WTC11 (cell line): ENCODE results near the gene ZNF43. TPM values are rescaled to one million over a fixed set of nuclear protein-coding genes. Genes with fewer than 3 reads are reported as not detected.
"Not testable (repeated sequence)": the region's sequence is repeated elsewhere in the genome, so short reads cannot be mapped to it uniquely, and the experiment has no call there.

Experiments
- ATAC-seq: fragments of 200-7000 bp; cut with Tn5 transposase; 2 replicates; pipeline ENCODE4 v1.10.0; 2021; ENCODE audit warnings: mild to moderate bottlenecking, moderate library complexity
- CTCF ChIA-PET: fragments of 300-600 bp; sonication (Branson Sonifier 250); formaldehyde crosslinking; loops from one replicate; lab custom pipeline; 2021; ENCODE audit warnings: antibody characterized with exemption; lab: Charles Lee
- POLR2A ChIA-PET: fragments of 350-600 bp; sonication (Branson Sonifier 250); formaldehyde crosslinking; loops from one replicate; lab custom pipeline; 2021; ENCODE audit warnings: antibody characterized with exemption; lab: Charles Lee
- DNase-seq: peaks from one replicate; pipeline ENCODE4 v3.0.0; 2021; ENCODE audit warnings: low spot score
- H3K27ac Mint-ChIP-seq: 2 replicates; pipeline ENCODE4 v1.8.0; 2021; ENCODE audit warnings: mixed read lengths
- H3K27me3 Mint-ChIP-seq: 2 replicates; pipeline ENCODE4 v1.8.0; 2021; ENCODE audit warnings: low read depth, mild to moderate bottlenecking, moderate library complexity, mixed read lengths
- H3K36me3 Mint-ChIP-seq: 2 replicates; pipeline ENCODE4 v1.8.0; 2021; ENCODE audit warnings: mixed read lengths
- H3K4me1 Mint-ChIP-seq: 2 replicates; pipeline ENCODE4 v1.8.0; 2022; ENCODE audit warnings: mixed read lengths
- H3K4me3 Mint-ChIP-seq: 2 replicates; pipeline ENCODE4 v1.8.0; 2021; ENCODE audit warnings: mild to moderate bottlenecking, moderate library complexity, mixed read lengths
- H3K9me3 Mint-ChIP-seq: 2 replicates; pipeline ENCODE4 v1.8.0; 2021; ENCODE audit warnings: mixed read lengths
- ATF1 ChIP-seq: sonication (generic); formaldehyde crosslinking; IDR thresholded peaks from 2 replicates; pipeline ENCODE4 v1.8.1; 2023; ENCODE audit warnings: mild to moderate bottlenecking, moderate library complexity, missing genetic modification reagents
- GABPB1 ChIP-seq: sonication (generic); formaldehyde crosslinking; IDR thresholded peaks from 2 replicates; pipeline ENCODE4 v1.8.1; 2023; ENCODE audit warnings: mild to moderate bottlenecking, missing genetic modification reagents
- PRRX2 ChIP-seq: fragments of 250-450 bp; sonication (Bioruptor Pico); IDR thresholded peaks from 2 replicates; pipeline ENCODE4 v1.8.0; 2021; ENCODE audit warnings: mild to moderate bottlenecking
- TEAD1 ChIP-seq: sonication (generic); formaldehyde crosslinking; IDR thresholded peaks from 2 replicates; pipeline ENCODE4 v1.8.0; 2022; ENCODE audit warnings: mild to moderate bottlenecking, missing genetic modification reagents
- total RNA-seq: library from RNA; stranded (reverse); gene quantifications from 3 replicates; pipeline ENCODE4 v1.2.3, GENCODE V29; 2021
- TF ChIP-seq, protein P1 (sequence below): sonication (generic); formaldehyde crosslinking; IDR thresholded peaks from 2 replicates; pipeline ENCODE4 v1.8.0; 2022; ENCODE audit warnings: missing genetic modification reagents
- TF ChIP-seq, protein P2 (sequence below): fragments of 200-600 bp; IDR thresholded peaks from 2 replicates; pipeline ENCODE4 v1.8.0; 2022; ENCODE audit warnings: antibody characterized with exemption
- TF ChIP-seq, protein P3 (sequence below): sonication (generic); formaldehyde crosslinking; IDR thresholded peaks from 2 replicates; pipeline ENCODE4 v1.8.0; 2023; ENCODE audit warnings: mild to moderate bottlenecking, missing genetic modification reagents
- TF ChIP-seq, protein P4 (sequence below): fragments of 250-450 bp; sonication (Bioruptor Pico); IDR thresholded peaks from 2 replicates; pipeline ENCODE4 v2.1.2; 2022; ENCODE audit warnings: mild to moderate bottlenecking, moderate library complexity
- TF ChIP-seq, protein P5 (sequence below): sonication (generic); formaldehyde crosslinking; IDR thresholded peaks from 2 replicates; pipeline ENCODE4 v1.8.0; 2023; ENCODE audit warnings: missing genetic modification reagents, mild to moderate bottlenecking, borderline replicate concordance
- TF ChIP-seq, protein P6 (sequence below): sonication (generic); formaldehyde crosslinking; IDR thresholded peaks from 2 replicates; pipeline ENCODE4 v1.8.0; 2022; ENCODE audit warnings: mild to moderate bottlenecking, missing genetic modification reagents
- TF ChIP-seq, protein P7 (sequence below): sonication (generic); formaldehyde crosslinking; IDR thresholded peaks from 2 replicates; pipeline ENCODE4 v1.8.1; 2023; ENCODE audit warnings: mild to moderate bottlenecking, missing genetic modification reagents, borderline replicate concordance

ZNF43 gene
- total RNA-seq, 1 experiment from 2014 or later = 55.2 TPM

DNA sequence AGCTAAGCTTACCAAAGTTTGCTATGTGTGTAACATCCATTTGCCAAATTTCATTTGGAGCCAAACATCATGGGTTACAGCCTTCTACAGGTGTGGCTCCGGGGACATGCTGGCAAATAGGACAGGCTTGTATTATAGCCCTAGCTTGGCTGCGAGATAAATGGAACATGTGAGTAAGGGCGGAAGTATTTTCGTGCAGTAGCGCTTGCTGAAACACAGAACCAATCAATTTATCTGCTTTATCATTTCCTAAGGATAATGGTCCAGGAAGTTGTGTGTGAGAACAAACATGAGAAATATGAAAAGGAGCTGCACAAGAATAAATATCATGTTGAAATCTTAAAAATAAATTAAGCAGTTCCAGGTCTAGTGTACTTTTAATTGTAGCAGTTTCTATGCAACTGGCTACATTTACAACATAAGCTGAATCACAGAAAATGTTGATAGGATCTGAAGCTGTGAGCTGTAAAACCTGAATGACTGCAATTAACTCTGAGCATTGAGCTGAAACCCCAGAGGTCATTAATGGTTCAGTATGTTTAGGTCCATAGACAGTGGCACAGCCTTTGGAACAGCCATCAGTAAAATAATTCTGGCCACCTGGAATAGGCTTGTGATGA lies 46.4 kb downstream of the ZNF43 start:
- no peak overlapping the region for H3K4me3 Mint-ChIP-seq
- CTCF ChIA-PET = no interaction called here
- peaks cover 48% of the 10 kb centered on the region for H3K36me3 Mint-ChIP-seq
- ATAC-seq (no peak), DNase-seq (no peak)
- POLR2A ChIA-PET = no interaction called here
- no peak overlapping the region for H3K27ac Mint-ChIP-seq
- H3K4me1 Mint-ChIP-seq = no peaks in the 10 kb centered on the region
- peaks cover 81% of the 10 kb centered on the region for H3K9me3 Mint-ChIP-seq
- H3K27me3 Mint-ChIP-seq = peaks cover 6% of the 10 kb centered on the region
- TF ChIP-seq, protein P1, sequence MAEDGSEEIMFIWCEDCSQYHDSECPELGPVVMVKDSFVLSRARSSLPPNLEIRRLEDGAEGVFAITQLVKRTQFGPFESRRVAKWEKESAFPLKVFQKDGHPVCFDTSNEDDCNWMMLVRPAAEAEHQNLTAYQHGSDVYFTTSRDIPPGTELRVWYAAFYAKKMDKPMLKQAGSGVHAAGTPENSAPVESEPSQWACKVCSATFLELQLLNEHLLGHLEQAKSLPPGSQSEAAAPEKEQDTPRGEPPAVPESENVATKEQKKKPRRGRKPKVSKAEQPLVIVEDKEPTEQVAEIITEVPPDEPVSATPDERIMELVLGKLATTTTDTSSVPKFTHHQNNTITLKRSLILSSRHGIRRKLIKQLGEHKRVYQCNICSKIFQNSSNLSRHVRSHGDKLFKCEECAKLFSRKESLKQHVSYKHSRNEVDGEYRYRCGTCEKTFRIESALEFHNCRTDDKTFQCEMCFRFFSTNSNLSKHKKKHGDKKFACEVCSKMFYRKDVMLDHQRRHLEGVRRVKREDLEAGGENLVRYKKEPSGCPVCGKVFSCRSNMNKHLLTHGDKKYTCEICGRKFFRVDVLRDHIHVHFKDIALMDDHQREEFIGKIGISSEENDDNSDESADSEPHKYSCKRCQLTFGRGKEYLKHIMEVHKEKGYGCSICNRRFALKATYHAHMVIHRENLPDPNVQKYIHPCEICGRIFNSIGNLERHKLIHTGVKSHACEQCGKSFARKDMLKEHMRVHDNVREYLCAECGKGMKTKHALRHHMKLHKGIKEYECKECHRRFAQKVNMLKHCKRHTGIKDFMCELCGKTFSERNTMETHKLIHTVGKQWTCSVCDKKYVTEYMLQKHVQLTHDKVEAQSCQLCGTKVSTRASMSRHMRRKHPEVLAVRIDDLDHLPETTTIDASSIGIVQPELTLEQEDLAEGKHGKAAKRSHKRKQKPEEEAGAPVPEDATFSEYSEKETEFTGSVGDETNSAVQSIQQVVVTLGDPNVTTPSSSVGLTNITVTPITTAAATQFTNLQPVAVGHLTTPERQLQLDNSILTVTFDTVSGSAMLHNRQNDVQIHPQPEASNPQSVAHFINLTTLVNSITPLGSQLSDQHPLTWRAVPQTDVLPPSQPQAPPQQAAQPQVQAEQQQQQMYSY (CRISPR knock-in tag) = no peak
- TF ChIP-seq ATF1 (no peak), TEAD1 (CRISPR knock-in tag) (no peak), GABPB1 (no peak)
- TF ChIP-seq, protein P2, sequence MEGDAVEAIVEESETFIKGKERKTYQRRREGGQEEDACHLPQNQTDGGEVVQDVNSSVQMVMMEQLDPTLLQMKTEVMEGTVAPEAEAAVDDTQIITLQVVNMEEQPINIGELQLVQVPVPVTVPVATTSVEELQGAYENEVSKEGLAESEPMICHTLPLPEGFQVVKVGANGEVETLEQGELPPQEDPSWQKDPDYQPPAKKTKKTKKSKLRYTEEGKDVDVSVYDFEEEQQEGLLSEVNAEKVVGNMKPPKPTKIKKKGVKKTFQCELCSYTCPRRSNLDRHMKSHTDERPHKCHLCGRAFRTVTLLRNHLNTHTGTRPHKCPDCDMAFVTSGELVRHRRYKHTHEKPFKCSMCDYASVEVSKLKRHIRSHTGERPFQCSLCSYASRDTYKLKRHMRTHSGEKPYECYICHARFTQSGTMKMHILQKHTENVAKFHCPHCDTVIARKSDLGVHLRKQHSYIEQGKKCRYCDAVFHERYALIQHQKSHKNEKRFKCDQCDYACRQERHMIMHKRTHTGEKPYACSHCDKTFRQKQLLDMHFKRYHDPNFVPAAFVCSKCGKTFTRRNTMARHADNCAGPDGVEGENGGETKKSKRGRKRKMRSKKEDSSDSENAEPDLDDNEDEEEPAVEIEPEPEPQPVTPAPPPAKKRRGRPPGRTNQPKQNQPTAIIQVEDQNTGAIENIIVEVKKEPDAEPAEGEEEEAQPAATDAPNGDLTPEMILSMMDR = no peak
- TF ChIP-seq, protein P3, sequence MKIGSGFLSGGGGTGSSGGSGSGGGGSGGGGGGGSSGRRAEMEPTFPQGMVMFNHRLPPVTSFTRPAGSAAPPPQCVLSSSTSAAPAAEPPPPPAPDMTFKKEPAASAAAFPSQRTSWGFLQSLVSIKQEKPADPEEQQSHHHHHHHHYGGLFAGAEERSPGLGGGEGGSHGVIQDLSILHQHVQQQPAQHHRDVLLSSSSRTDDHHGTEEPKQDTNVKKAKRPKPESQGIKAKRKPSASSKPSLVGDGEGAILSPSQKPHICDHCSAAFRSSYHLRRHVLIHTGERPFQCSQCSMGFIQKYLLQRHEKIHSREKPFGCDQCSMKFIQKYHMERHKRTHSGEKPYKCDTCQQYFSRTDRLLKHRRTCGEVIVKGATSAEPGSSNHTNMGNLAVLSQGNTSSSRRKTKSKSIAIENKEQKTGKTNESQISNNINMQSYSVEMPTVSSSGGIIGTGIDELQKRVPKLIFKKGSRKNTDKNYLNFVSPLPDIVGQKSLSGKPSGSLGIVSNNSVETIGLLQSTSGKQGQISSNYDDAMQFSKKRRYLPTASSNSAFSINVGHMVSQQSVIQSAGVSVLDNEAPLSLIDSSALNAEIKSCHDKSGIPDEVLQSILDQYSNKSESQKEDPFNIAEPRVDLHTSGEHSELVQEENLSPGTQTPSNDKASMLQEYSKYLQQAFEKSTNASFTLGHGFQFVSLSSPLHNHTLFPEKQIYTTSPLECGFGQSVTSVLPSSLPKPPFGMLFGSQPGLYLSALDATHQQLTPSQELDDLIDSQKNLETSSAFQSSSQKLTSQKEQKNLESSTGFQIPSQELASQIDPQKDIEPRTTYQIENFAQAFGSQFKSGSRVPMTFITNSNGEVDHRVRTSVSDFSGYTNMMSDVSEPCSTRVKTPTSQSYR (CRISPR knock-in tag) = no peak
- TF ChIP-seq, protein P4, sequence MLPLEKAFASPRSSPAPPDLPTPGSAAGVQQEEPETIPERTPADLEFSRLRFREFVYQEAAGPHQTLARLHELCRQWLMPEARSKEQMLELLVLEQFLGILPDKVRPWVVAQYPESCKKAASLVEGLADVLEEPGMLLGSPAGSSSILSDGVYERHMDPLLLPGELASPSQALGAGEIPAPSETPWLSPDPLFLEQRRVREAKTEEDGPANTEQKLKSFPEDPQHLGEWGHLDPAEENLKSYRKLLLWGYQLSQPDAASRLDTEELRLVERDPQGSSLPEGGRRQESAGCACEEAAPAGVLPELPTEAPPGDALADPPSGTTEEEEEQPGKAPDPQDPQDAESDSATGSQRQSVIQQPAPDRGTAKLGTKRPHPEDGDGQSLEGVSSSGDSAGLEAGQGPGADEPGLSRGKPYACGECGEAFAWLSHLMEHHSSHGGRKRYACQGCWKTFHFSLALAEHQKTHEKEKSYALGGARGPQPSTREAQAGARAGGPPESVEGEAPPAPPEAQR (CRISPR knock-in tag) = no peak
- TF ChIP-seq, protein P5, sequence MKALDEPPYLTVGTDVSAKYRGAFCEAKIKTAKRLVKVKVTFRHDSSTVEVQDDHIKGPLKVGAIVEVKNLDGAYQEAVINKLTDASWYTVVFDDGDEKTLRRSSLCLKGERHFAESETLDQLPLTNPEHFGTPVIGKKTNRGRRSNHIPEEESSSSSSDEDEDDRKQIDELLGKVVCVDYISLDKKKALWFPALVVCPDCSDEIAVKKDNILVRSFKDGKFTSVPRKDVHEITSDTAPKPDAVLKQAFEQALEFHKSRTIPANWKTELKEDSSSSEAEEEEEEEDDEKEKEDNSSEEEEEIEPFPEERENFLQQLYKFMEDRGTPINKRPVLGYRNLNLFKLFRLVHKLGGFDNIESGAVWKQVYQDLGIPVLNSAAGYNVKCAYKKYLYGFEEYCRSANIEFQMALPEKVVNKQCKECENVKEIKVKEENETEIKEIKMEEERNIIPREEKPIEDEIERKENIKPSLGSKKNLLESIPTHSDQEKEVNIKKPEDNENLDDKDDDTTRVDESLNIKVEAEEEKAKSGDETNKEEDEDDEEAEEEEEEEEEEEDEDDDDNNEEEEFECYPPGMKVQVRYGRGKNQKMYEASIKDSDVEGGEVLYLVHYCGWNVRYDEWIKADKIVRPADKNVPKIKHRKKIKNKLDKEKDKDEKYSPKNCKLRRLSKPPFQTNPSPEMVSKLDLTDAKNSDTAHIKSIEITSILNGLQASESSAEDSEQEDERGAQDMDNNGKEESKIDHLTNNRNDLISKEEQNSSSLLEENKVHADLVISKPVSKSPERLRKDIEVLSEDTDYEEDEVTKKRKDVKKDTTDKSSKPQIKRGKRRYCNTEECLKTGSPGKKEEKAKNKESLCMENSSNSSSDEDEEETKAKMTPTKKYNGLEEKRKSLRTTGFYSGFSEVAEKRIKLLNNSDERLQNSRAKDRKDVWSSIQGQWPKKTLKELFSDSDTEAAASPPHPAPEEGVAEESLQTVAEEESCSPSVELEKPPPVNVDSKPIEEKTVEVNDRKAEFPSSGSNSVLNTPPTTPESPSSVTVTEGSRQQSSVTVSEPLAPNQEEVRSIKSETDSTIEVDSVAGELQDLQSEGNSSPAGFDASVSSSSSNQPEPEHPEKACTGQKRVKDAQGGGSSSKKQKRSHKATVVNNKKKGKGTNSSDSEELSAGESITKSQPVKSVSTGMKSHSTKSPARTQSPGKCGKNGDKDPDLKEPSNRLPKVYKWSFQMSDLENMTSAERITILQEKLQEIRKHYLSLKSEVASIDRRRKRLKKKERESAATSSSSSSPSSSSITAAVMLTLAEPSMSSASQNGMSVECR (CRISPR knock-in tag) = no peak
- TF ChIP-seq, protein P6, sequence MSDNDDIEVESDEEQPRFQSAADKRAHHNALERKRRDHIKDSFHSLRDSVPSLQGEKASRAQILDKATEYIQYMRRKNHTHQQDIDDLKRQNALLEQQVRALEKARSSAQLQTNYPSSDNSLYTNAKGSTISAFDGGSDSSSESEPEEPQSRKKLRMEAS (CRISPR knock-in tag) = no peak

DNA sequence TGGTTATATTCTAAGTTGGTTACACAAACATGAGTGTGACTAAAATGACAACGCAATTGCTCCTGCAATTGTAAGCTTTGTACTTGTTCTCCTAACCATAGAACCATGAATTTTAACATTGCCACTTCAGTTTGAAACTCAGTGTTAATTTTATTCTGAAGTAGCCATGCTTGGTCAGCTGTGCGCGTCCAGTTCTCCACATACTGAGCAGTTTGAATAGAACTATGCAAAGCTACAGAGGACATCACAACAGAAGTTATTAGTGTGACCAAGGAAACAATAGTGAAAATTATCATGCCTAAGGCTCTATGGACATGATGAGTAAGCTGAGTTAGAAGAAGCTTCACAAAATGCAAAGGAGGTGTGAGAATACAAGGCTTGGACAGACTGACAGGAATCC lies 49.0 kb downstream of the ZNF43 start:
- DNase-seq (no peak), ATAC-seq (no peak)
- Mint-ChIP-seq H3K27ac (no peak overlapping the region), H3K4me1 (no peaks in the 10 kb centered on the region), H3K27me3 (peaks cover 6% of the 10 kb centered on the region), H3K4me3 (no peak overlapping the region), H3K36me3 (peaks cover 53% of the 10 kb centered on the region), H3K9me3 (peaks cover 70% of the 10 kb centered on the region)
- TF ChIP-seq PRRX2 = no peak
- TF ChIP-seq, protein P7, sequence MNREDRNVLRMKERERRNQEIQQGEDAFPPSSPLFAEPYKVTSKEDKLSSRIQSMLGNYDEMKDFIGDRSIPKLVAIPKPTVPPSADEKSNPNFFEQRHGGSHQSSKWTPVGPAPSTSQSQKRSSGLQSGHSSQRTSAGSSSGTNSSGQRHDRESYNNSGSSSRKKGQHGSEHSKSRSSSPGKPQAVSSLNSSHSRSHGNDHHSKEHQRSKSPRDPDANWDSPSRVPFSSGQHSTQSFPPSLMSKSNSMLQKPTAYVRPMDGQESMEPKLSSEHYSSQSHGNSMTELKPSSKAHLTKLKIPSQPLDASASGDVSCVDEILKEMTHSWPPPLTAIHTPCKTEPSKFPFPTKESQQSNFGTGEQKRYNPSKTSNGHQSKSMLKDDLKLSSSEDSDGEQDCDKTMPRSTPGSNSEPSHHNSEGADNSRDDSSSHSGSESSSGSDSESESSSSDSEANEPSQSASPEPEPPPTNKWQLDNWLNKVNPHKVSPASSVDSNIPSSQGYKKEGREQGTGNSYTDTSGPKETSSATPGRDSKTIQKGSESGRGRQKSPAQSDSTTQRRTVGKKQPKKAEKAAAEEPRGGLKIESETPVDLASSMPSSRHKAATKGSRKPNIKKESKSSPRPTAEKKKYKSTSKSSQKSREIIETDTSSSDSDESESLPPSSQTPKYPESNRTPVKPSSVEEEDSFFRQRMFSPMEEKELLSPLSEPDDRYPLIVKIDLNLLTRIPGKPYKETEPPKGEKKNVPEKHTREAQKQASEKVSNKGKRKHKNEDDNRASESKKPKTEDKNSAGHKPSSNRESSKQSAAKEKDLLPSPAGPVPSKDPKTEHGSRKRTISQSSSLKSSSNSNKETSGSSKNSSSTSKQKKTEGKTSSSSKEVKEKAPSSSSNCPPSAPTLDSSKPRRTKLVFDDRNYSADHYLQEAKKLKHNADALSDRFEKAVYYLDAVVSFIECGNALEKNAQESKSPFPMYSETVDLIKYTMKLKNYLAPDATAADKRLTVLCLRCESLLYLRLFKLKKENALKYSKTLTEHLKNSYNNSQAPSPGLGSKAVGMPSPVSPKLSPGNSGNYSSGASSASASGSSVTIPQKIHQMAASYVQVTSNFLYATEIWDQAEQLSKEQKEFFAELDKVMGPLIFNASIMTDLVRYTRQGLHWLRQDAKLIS = no peak
- CTCF ChIA-PET = no interaction called here
- POLR2A ChIA-PET = no interaction called here

DNA sequence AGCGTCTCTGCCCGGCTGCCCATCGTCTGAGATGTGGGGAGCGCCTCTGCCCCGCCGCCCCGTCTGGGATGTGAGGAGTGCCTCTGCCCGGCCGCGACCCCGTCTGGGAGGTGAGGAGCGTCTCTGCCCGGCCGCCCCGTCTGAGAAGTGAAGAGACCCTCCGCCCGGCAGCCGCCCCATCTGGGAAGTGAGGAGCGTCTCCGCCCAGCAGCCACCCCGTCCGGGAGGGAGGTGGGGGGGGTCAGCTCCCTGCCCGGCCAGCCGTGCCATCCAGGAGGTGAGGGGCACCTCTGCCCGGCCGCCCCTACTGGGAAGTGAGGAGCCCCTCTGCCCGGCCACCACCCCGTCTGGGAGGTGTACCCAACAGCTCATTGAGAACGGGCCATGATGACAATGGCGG lies 60.2 kb downstream of the ZNF43 start:
- POLR2A ChIA-PET, CTCF ChIA-PET, DNase-seq, H3K4me3 Mint-ChIP-seq, H3K27me3 Mint-ChIP-seq, H3K27ac Mint-ChIP-seq, H3K4me1 Mint-ChIP-seq, ATAC-seq: not testable (repeated sequence)
- peaks cover 26% of the 10 kb centered on the region for H3K9me3 Mint-ChIP-seq
- peaks cover 21% of the 10 kb centered on the region for H3K36me3 Mint-ChIP-seq
